Fibroblast of lung (primary cell): ENCODE results near the gene CRKL.

Experiments
- CTCF ChIP-seq, 2 donors: IDR thresholded peaks in 1 of 2; conservative IDR thresholded peaks in 1 of 2; 1 replicate in 1 of 2; 2 replicates in 1 of 2; pipeline ENCODE4 v1.5.1; 2011 to 2012; ENCODE audit warnings: low read length in 2 of 2, control low read depth in 1 of 2, inconsistent platforms in 1 of 2, low read depth in 1 of 2, mild to moderate bottlenecking in 1 of 2
- EZH2 ChIP-seq: IDR thresholded peaks from 2 replicates; pipeline ENCODE4 v1.5.1; 2012; ENCODE audit warnings: low read length, control low read depth, mild to moderate bottlenecking; ENCODE audit errors: missing control alignments

- TF ChIP-seq CTCF (conservative IDR thresholded peaks at IDR 0.05 in 1 of 2, IDR thresholded peaks at IDR 0.05 in 1 of 2; ENCODE audit: low read depth in 1 of 2, low read length in 2 of 2), result no peak
- no peak for TF ChIP-seq EZH2
These were observed 31.2 kb downstream of the CRKL start for GRCh38 chr22:20948450-20948849.
